ENCODE data around the gene VSIG10L2.

The VSIG10L2 gene

GRCh38 chr11:126002181-126002580, 56.3 kb downstream of the VSIG10L2 start:
- DNase-seq (ENCODE audit: low read depth in 2 of 3, low spot score in 2 of 3) = no peak
